Measurements from ENCODE around the gene CASP5.

CASP5 gene

DNA sequence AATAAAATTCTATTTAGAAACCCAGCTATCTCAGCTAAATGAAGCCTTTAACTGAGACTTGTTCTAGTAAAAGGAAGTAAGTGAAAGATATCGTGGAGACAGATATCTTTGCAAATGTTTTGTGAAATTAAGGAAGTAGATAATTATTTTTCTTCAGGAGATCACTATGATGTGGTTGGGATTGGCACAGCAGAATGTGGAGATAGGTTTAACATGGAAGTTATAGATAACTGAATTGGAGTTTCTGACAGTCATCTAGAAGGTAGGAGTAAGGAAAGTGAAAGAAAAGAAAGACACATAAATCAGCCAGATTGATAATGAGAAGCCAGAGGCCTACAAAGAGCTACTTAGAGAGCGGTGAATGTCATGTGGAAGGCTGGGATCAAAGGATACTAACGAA is 4.7 kb upstream of the CASP5 start:
- TF ChIP-seq, protein P1, sequence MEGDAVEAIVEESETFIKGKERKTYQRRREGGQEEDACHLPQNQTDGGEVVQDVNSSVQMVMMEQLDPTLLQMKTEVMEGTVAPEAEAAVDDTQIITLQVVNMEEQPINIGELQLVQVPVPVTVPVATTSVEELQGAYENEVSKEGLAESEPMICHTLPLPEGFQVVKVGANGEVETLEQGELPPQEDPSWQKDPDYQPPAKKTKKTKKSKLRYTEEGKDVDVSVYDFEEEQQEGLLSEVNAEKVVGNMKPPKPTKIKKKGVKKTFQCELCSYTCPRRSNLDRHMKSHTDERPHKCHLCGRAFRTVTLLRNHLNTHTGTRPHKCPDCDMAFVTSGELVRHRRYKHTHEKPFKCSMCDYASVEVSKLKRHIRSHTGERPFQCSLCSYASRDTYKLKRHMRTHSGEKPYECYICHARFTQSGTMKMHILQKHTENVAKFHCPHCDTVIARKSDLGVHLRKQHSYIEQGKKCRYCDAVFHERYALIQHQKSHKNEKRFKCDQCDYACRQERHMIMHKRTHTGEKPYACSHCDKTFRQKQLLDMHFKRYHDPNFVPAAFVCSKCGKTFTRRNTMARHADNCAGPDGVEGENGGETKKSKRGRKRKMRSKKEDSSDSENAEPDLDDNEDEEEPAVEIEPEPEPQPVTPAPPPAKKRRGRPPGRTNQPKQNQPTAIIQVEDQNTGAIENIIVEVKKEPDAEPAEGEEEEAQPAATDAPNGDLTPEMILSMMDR (IDR thresholded peaks at IDR 0.05; ENCODE audit: low read depth, low read length): no peak
- no peak overlapping the region for H3K4me3 ChIP-seq (ENCODE audit: low read depth, low read length)

DNA sequence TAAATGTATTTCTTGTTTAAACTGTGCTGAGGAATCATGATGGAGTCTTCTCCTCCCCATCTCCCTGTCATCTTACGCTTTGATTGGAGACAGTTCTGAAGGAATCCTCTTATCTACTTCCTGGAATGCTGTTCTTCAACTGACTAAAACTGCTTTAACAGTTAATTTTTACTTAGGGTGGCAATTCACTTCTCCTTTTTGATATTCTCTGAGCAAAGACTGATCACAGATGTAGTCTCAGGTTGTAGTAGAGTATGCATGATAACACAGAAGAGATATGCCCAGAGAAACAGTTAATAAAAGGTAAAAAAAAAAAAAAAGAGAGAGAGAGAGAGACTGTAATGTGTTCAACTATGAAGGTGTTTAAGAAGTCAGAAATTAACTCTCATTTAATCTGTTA is 1.4 kb upstream of the CASP5 start:
- TF ChIP-seq, protein P1 (IDR thresholded peaks at IDR 0.05; ENCODE audit: low read depth, low read length): no peak
- H3K4me3 ChIP-seq (ENCODE audit: low read depth, low read length): no peak overlapping the region

DNA sequence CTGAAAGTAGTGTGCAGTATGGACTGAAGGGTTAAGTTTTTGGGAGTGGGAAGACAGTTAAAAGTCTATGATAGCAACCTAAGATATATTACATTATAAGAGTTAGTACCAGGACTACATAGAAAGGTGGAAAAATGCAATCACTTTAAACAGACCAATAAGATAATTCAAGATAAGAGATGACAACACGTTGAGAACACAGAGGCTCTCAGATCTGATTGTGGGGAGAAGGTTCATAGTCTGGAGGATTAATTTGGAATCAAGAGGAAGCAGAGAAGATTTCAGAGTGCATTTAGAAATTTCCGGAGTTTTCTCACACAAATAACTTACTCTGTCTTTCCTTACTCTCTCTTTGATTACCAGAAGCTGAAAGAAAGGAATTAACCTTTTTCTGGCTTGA is 441 bp downstream of the CASP5 start:
- H3K4me3 ChIP-seq (ENCODE audit: low read depth, low read length): no peak overlapping the region
- TF ChIP-seq, protein P1 (IDR thresholded peaks at IDR 0.05; ENCODE audit: low read depth, low read length): no peak

DNA sequence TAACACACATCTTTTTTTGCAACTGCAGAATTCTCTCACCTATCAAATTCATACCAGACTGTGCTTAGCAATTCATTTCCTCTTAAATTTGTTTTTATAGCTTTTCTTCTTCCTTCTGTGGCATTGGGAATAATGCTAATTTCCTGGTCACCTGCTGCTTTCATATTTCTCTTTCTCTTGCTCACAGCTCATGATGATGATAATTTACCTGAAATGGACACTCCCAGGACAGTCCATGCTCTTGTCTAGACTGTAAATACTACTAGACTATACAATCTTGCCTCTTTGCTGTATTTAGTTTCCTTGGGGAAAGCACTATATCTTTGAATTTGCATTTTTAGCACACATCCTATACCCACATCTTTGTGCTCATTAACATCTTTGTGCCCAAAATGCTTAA is 15.5 kb downstream of the CASP5 start:
- no peak overlapping the region for H3K4me3 ChIP-seq (ENCODE audit: low read depth, low read length)
- TF ChIP-seq, protein P1 (IDR thresholded peaks at IDR 0.05; ENCODE audit: low read depth, low read length): no peak

DNA sequence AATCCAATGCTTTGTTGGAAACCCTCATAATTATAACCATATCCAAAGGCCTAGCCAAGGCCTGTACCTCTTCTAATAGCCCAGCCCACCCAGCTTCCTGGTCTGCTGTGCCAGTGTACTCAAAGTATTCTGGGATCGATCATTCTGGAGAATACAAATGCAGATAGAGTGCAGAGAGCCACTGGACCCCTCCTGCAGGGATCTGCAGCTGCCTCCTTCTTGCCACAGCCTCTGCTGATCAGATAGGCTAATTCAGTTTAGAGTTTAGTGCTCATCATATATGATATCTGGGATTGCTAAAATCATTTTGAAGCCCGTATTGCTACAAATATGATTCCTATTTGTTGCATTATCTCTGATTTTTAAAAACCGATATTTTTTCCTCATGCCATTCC is 17.5 kb downstream of the CASP5 start:
- H3K4me3 ChIP-seq (ENCODE audit: low read depth, low read length): no peak overlapping the region
- TF ChIP-seq, protein P1 (IDR thresholded peaks at IDR 0.05; ENCODE audit: low read depth, low read length): no peak

DNA sequence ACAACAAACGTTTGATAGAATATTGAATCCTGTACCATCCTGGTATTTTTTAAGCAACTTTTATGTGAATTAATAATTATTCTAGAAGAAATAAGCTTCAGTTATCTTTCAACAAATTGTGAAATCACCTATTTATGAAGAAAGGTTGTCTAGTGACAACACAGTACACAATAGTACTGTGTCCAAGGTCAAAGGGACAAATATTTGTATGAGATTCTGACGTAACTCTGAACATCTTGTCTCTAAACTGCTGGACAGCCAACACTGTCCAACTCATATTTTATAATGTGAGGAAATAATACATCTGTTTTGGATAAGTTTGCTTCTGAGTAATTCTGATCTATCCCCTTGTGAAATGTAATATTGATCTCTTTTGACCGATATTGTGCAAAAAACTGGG is 18.9 kb downstream of the CASP5 start:
- H3K4me3 ChIP-seq (ENCODE audit: low read depth, low read length): no peak overlapping the region
- TF ChIP-seq, protein P1 (IDR thresholded peaks at IDR 0.05; ENCODE audit: low read depth, low read length): no peak

DNA sequence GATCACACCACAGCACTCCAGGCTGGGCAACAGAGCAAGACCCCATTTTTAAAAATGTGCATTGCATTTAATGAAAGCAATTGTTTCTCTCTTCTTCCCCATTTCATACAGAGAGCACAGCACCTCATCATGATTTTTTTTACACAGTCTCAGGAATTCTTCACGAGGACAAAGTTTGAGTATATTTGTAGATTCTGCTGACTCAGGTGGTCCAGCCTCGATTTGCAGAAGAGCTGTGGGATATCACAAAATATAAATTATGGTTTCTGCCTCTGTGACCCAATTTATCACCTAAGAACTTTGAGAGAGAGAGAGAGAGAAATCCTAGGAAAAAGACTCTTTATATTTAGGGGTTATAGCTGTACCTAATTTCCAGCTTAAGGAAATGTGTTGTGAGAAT is 19.8 kb downstream of the CASP5 start:
- TF ChIP-seq, protein P1 (IDR thresholded peaks at IDR 0.05; ENCODE audit: low read depth, low read length): no peak
- H3K4me3 ChIP-seq (ENCODE audit: low read depth, low read length): no peak overlapping the region
